Lower leg skin (tissue), 4 donors: ENCODE measurements around the gene MIPOL1. TPM values are rescaled to one million over a fixed set of nuclear protein-coding genes. Genes with fewer than 3 reads are reported as not detected.

Source experiments
- DNase-seq, 2 donors: peaks; one replicate each; pipeline ENCODE4 v3.0.0-alpha.2; 2019; ENCODE audit warnings: low spot score in 2 of 2
- H3K4me3 ChIP-seq: fragments of 200-600 bp; sonication (generic); 2 replicates; pipeline ENCODE4 v1.5.1; 2017; ENCODE audit warnings: mild to moderate bottlenecking, low read depth; ENCODE audit not compliant: poor library complexity, severe bottlenecking
- POLR2A ChIP-seq, 2 donors: fragments of 450-650 bp; IDR thresholded peaks; one replicate each; pipeline ENCODE4 v1.6.1; 2016 to 2017; ENCODE audit warnings: antibody characterized with exemption in 2 of 2, mild to moderate bottlenecking in 1 of 2, moderate library complexity in 1 of 2
- WGBS, 2 donors: methylation state at CpG; one replicate each; pipeline ENCODE4 v1.1.5; 2018; 5-methylcytosine and 5-hydroxymethylcytosine counted together
- intact Hi-C: fragments of 100-400 bp; cut with DNase I; formaldehyde crosslinking; loops from one replicate; pipeline ENCODE4 v1.15.0; 2023; ENCODE audit warnings: low total_unique reads
- total RNA-seq, 4 donors: library from RNA; depleted of rRNA; stranded (reverse); fragments of >200 nt; gene quantifications; one replicate each; pipeline ENCODE4 v1.1.0, GENCODE V29; 2016
- TF ChIP-seq, protein P1 (sequence below), 3 donors: fragments of 450-650 bp; IDR thresholded peaks; one replicate each; pipeline ENCODE4 v1.5.1; 2016; ENCODE audit warnings: antibody characterized with exemption in 3 of 3, mild to moderate bottlenecking in 3 of 3, moderate library complexity in 2 of 3

Gene MIPOL1
- total RNA-seq, 4 donors from 2014 or later: 3.6 to 6.9 (median 5.9) TPM

DNA sequence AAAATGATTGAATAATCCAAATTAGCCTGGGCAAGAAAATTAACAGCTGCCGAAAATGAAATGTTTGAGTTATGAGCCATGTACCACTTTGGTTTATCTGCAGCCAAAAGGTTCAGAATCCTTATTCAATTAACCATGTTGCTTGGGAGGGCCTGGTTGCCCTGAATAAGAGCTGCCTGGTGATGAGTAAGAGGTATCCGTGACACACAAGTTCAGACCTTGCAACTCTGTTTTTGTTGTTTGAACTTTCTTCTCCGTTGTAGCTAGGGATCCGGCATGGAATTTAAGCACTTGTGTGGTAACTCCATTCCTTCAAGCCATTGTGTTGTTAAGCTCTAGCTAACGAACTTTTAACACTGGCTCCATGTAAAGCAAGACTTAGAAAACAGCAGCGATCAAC is 361.6 kb downstream of the MIPOL1 start:
- 70 to 73% methylated on average over 6 of the region's 6 CpGs for WGBS, 2 donors
- H3K4me3 ChIP-seq: no peak overlapping the region
- intact Hi-C loops: no loop called here
- DNase-seq: no peak
- no peak for TF ChIP-seq POLR2A (IDR thresholded peaks at IDR 0.05)

DNA sequence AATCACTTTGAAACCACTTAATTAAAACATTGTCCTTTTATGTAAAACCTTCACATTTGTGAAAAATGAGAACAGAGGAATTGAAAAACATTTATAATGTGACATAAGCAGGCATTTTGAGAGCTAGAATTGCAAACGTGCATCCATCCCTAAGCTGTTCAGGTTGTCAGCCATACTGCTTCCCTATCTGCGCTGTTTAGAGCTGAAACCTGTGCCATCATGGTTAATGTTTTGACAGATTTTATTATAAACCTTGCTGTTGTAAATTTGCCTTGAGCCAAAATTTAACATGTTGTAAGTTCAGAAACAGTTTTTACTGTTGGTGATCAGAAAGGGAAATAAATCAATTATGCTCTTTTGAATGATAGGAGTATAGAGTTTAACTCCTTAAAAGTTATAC is 365.5 kb downstream of the MIPOL1 start:
- DNase-seq: no peak
- intact Hi-C loops: no loop called here
- H3K4me3 ChIP-seq: no peak overlapping the region
- WGBS, 2 donors: 64 to 70% methylated on average over 2 of the region's 2 CpGs
- no peak for TF ChIP-seq POLR2A (IDR thresholded peaks at IDR 0.05)
- TF ChIP-seq, protein P1, sequence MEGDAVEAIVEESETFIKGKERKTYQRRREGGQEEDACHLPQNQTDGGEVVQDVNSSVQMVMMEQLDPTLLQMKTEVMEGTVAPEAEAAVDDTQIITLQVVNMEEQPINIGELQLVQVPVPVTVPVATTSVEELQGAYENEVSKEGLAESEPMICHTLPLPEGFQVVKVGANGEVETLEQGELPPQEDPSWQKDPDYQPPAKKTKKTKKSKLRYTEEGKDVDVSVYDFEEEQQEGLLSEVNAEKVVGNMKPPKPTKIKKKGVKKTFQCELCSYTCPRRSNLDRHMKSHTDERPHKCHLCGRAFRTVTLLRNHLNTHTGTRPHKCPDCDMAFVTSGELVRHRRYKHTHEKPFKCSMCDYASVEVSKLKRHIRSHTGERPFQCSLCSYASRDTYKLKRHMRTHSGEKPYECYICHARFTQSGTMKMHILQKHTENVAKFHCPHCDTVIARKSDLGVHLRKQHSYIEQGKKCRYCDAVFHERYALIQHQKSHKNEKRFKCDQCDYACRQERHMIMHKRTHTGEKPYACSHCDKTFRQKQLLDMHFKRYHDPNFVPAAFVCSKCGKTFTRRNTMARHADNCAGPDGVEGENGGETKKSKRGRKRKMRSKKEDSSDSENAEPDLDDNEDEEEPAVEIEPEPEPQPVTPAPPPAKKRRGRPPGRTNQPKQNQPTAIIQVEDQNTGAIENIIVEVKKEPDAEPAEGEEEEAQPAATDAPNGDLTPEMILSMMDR (IDR thresholded peaks at IDR 0.05): no peak

DNA sequence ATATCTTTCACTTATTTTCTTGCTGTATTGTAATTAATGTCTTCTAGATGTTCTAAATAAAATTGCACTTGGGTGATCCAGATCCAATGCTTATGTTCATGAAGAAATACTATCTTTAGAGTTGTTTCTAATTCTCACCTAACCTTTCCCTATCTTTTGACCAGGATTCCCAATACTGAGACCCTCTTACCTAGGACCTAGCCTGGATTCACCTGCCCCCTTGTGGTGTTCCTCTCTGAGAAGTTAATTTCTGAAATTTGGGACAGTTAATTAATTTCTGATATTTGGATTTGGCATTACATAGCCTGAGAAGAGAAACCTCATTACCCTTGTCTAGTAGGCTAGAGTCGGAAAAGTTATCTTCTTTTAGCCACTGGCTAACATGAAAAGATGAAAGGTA is 367.8 kb downstream of the MIPOL1 start:
- 79 to 92% methylated on average over 1 of the region's 1 CpG for WGBS, 2 donors
- intact Hi-C loops: no loop called here
- TF ChIP-seq POLR2A (IDR thresholded peaks at IDR 0.05): no peak
- TF ChIP-seq, protein P1 (IDR thresholded peaks at IDR 0.05): no peak
- no peak overlapping the region for H3K4me3 ChIP-seq
- DNase-seq: no peak

DNA sequence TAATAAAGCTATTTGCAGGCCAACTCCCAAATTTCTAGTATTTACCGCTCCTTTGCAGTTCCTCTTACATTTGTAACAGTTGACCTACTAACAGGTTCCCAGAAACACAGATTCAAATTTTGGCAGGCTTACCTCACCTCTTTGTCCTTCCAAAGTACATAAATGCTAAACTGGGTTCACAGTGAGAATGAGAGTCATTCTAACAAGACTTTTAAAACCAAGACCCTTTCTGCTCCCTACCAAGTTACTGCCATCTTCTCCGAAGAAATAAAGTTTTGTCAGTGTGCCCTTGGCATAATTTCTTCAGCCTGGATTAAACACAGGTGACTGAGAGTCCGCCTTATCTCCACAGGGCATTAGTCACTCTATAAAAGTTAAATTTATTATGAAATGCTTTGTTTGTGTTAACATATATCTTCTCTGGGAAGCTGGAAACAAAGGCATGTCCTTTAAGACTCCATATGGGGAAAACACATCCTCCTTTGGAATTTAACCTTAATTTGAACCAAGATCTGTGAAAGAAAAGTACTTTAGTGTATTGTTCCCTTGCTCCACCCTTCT is 369.2 kb downstream of the MIPOL1 start:
- no peak overlapping the region for H3K4me3 ChIP-seq
- intact Hi-C loops: no loop called here
- no peak for DNase-seq
- WGBS, 2 donors: 41 to 43% methylated on average over 3 of the region's 3 CpGs
- TF ChIP-seq, protein P1 (IDR thresholded peaks at IDR 0.05): no peak

DNA sequence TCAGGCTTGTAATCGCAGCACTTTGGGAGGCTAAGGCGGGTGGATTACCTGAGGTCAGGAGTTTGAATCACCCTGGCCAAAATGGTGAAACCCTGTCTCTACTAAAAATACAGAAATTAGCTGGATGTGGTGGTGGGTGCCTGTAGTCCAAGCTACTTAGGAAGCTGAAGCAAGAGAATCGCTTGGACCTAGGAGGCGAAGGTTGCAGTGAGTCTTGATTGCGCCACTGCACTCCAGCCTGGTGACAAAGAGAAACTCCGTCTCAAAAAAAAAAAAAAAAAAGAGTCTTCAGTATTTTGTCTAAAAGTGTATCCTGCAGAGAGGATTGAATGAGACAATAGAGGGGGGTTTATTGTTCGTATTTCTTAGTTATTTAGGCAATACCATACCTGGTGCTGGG is 372.0 kb downstream of the MIPOL1 start:
- no peak for DNase-seq
- no peak overlapping the region for H3K4me3 ChIP-seq
- 88 to 95% methylated on average over 7 of the region's 7 CpGs for WGBS, 2 donors
- TF ChIP-seq POLR2A (IDR thresholded peaks at IDR 0.05): no peak
- TF ChIP-seq, protein P1 (IDR thresholded peaks at IDR 0.05): no peak
- intact Hi-C loops: loop anchor here (5.0 kb wide), 1 partner anchor 1303 kb away; no protein-coding TSS in a partner anchor

DNA sequence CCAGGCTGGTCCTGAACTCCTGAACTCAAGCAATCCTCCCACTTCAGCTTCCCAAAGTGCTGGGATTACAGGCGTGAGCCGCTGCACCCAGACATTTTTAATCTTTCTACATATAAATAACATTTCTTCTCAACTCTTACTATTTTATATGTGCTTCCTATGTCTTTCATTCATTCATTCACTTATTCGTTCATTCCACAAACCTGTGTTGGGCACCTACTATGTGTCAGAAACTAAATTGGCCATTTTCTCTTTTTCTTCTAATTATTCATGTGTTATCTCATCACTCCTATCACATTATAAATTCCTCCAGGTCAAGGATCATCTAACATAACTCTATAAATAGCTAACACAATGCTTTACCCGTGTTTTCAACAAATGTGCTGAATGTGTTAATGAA is 373.7 kb downstream of the MIPOL1 start:
- TF ChIP-seq POLR2A (IDR thresholded peaks at IDR 0.05): no peak
- TF ChIP-seq, protein P1 (IDR thresholded peaks at IDR 0.05): no peak
- no peak for DNase-seq
- H3K4me3 ChIP-seq: no peak overlapping the region
- WGBS, 2 donors: 90 to 95% methylated on average over 4 of the region's 4 CpGs
- intact Hi-C loops: loop anchor here (5.0 kb wide), 1 partner anchor 1301 kb away; no protein-coding TSS in a partner anchor
